HG02571 (cell line): ENCODE results near the gene RGL1.

Source experiments
- ATAC-seq: cut with Tn5 transposase; IDR thresholded peaks from one replicate; pipeline ENCODE4 v1.9.1; 2021; ENCODE audit warnings: mild to moderate bottlenecking, moderate library complexity; ENCODE audit not compliant: unreplicated experiment

RGL1 gene

GRCh38 chr1:183859831-183860230, 54.9 kb downstream of the RGL1 start:
- ATAC-seq, result no peak

DNA sequence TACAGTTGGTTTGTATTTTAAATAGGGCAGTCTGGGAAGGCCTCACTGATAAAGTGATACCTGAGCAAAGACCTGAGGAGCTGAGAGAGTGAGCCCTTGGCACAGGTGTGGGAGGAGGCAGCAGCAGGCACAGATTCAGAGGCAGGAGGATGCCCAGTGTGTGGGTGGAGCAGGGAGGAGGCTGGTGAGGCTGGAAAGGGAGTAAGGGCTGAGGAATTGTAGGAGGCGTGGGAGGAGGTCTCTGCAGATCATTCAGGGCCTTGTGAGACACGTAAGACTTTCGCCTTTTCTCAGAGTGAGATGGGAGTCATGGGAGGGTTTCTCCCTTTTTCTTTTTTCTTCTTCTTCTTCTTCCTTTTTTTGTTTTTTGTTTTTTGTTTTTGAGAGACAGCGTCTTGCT, 58.0 kb downstream of the RGL1 start:
- no peak for ATAC-seq

DNA sequence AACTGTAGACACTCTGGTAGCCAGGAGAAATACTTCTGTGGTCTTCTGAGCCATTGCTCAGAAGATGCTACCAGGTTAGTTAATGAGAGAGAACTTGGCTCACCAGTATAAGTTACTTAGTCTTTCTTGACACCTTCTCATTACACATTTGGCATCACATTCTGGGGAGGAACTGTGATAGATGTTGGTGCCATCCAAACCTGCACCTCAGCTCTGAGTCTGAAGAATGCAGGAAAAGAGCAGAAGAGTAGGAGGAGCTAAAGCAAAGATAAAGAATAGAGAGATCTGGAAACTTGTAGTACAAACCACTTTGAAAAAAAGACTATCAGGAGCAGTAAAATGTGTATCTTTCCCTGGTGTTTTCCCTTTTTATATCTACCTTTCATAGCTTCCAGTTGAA, 58.9 kb downstream of the RGL1 start:
- ATAC-seq, result no peak

GRCh38 chr1:183864611-183865010, 59.7 kb downstream of the RGL1 start:
- no peak for ATAC-seq

- no peak for ATAC-seq
Measured at GRCh38 chr1:183869230-183869629, 64.3 kb downstream of the RGL1 start.

DNA sequence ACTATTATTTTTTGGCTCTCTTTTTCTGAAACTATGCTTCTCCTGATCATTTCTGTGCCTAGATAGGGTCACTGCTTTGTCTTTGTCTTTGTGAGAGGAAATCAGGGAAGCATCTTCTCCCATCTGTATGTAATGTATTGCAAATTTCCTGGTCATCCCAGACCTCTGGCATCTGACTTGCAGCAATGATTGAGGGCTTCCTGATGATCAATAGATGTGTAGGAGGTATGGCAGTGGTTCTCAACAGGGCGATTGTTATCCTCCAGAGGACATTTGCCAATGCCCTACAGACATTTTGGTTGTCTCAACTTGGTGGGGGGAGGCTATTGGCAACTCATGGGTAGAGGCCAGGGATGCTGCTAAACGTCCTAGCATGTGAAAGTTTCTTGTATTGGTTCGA, 64.7 kb downstream of the RGL1 start:
- no peak for ATAC-seq

GRCh38 chr1:183870351-183871077, 65.6 kb downstream of the RGL1 start:
- no peak for ATAC-seq

- no peak for ATAC-seq
Measured at GRCh38 chr1:183871142-183871541, 66.2 kb downstream of the RGL1 start.

DNA sequence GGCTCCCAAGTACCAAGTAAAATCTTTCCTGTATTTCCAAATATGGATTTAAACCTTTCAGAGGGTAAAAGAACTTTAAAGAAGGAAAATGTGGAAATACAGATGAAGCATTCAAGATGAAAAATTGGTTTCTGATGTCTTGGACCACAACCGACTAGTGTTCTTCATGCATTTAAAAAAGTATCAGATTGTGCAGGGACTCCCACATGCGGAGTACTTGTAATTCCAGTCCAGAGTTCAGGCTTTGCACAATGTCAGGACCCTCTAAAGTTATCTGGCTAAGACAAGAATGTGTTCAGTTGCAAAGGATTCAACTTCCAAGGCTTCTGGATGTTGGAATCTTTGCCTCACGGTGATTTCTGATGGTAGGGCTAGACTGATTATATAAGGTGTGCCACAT, 66.7 kb downstream of the RGL1 start:
- ATAC-seq, result no peak

GRCh38 chr1:183872403-183872802, 67.5 kb downstream of the RGL1 start:
- no peak for ATAC-seq

DNA sequence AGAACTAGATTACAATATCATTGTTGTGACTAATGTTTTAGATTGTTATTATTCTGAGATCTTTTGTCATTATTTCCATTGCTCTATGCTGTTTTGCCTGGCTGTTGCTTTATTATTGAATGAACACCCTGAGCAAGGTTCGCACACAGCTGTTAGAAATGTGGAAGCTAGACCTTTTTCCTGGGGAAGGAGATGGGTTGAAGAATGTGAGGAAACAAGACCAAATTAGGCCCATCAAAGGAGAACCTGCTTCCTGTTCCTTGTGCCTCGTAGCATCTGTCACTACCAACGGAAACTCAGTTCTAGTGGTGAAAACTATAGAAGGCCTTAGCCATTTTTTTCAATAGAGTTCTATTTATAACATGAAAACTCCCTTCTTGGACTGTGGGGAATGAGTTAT, 68.7 kb downstream of the RGL1 start:
- ATAC-seq, result no peak

DNA sequence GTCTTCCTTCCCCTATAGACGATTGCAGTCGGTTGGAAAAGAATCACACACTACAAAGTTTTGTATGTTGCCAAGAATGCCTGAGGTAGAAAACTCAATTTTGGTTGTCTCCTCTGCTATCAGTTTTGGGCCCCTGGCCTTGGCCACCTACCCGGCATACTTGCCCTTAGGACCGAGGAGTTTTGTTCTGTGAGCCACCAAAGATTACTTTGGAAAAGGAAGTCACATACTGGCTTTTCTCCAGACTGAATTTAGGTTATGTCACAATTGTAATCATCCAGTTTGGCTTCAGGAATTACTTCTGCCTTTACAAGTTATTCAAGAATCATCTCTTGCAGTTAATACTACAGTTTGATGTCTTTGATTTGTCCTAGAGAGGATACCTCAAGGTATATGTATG, 71.4 kb downstream of the RGL1 start:
- no peak for ATAC-seq

- no peak for ATAC-seq
Measured at GRCh38 chr1:183877053-183877720, 72.3 kb downstream of the RGL1 start.

- ATAC-seq, result no peak
Measured at GRCh38 chr1:183879494-183879893, 74.6 kb downstream of the RGL1 start.

- ATAC-seq, result no peak
Measured at GRCh38 chr1:183879966-183880365, 75.0 kb downstream of the RGL1 start.

DNA sequence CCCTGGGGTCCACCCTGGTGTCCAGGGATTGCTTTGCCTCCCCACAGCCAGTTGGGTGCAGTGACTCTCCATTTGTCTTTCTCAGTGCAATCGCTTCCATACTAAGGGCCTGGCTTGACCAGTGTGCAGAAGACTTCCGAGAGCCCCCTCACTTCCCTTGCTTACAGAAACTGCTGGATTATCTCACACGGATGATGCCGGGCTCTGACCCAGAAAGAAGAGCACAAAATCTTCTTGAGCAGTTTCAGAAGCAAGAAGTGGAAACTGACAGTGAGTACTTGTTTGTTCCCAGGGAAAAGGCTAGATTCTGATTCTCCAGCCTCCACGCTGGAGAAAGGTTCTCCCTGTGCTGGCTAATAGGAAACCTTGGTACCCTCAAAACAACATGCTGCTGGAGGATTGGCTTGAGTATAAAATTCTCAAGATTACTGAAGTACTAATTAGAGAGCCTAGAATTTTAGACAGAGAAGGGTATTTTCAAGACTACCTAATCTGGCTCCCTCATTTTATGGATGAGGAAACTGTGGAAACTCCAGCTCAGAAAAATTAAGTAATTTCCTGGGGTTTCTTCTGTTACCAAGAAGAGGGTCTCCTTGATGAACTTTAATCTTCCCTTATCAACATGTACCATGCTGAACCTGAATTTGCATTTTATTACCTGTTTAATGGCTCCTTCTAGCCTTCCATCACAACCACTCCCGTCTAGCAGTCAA, 75.8 kb downstream of the RGL1 start:
- ATAC-seq, result no peak

- no peak for ATAC-seq
Measured at GRCh38 chr1:183881387-183882131, 76.6 kb downstream of the RGL1 start.

GRCh38 chr1:183882335-183883167, 77.6 kb downstream of the RGL1 start:
- no peak for ATAC-seq

DNA sequence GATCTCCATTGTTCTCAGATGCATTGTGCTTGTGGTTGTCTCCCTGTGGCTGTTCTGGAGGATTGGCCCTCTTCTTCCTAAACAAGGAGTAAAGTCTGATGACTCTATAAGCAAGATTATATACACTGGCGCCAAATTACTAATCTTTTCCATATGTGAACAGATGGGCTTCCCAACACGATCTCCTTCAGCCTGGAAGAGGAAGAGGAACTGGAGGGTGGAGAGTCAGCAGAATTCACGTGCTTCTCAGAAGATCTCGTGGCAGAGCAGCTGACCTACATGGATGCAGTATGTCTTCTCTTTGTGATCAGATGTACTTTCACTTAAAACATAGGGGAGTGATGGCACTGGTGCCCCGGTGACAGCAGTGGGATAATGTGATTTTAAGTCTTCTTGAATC, 78.7 kb downstream of the RGL1 start:
- ATAC-seq, result no peak

- no peak for ATAC-seq
Measured at GRCh38 chr1:183884526-183884925, 79.6 kb downstream of the RGL1 start.
